Small intestine (tissue), 7 donors: ENCODE data around the gene SPC24. TPM values are rescaled to one million over a fixed set of nuclear protein-coding genes. Genes with fewer than 3 reads are reported as not detected.

Experiments used
- DNase-seq, 2 donors: peaks; one replicate each; pipeline versions ENCODE4 v3.0.0 to v3.0.0-alpha.2; 2013
- FAIRE-seq: peaks from 2 replicates; lab custom pipeline; 2012; peaks lifted over from hg19 to GRCh38; lab: Jason Lieb, UNC
- H3K27ac ChIP-seq, 3 donors: one replicate each; pipeline ENCODE4 v1.5.1; 2013; ENCODE audit warnings: low read length in 2 of 3, mild to moderate bottlenecking in 2 of 3, control low read depth in 1 of 3, inconsistent platforms in 1 of 3, low read depth in 1 of 3, moderate library complexity in 1 of 3
- H3K27me3 ChIP-seq, 3 donors: one replicate each; pipeline ENCODE4 v1.6.1; 2013; ENCODE audit warnings: low read length in 3 of 3, inconsistent platforms in 1 of 3; ENCODE audit not compliant: control insufficient read depth in 3 of 3, insufficient read depth in 3 of 3
- H3K36me3 ChIP-seq, 3 donors: one replicate each; pipeline ENCODE4 v1.6.1; 2013; ENCODE audit warnings: low read length in 3 of 3, inconsistent platforms in 1 of 3, low read depth in 1 of 3, mild to moderate bottlenecking in 1 of 3, moderate library complexity in 1 of 3; ENCODE audit not compliant: control insufficient read depth in 3 of 3, insufficient read depth in 2 of 3
- H3K4me1 ChIP-seq, 3 donors: one replicate each; pipeline ENCODE4 v1.6.1; 2013; ENCODE audit warnings: low read length in 2 of 3, inconsistent platforms in 1 of 3, low read depth in 1 of 3, mild to moderate bottlenecking in 1 of 3, moderate library complexity in 1 of 3; ENCODE audit not compliant: control insufficient read depth in 3 of 3, insufficient read depth in 2 of 3
- H3K4me3 ChIP-seq, 3 donors: one replicate each; pipeline ENCODE4 v1.5.1; 2013; ENCODE audit warnings: low read length in 3 of 3, control low read depth in 1 of 3, inconsistent platforms in 1 of 3, low read depth in 1 of 3, mild to moderate bottlenecking in 1 of 3, moderate library complexity in 1 of 3
- H3K9me3 ChIP-seq, 2 donors: one replicate each; pipeline ENCODE4 v1.6.1; 2013; ENCODE audit warnings: low read depth in 1 of 2, low read length in 1 of 2; ENCODE audit not compliant: control insufficient read depth in 2 of 2, insufficient read depth in 1 of 2
- WGBS, 3 donors: extraction: QIAGEN DNeasy Blood & Tissue Kit; methylation state at CpG; one replicate each; pipeline ENCODE4 v1.1.7; 2013; 5-methylcytosine and 5-hydroxymethylcytosine counted together
- polyA plus RNA-seq, 4 donors: library from polyadenylated mRNA; stranded (reverse) in 3 of 4; unstranded in 1 of 4; fragments of 200-250 nt in 3 of 4; fragments of 120-200 nt in 1 of 4; gene quantifications; one replicate each; pipeline versions ENCODE4 v1.2.1 to v1.2.3, GENCODE V29; 2013
- donor health status: healthy with polysubstance abuse.
- donor health status: control.
- donor health status: control.
- donor health status: Bipolar disorder and iron deficiency.
- donor health status: healthy.

SPC24 gene
- polyA plus RNA-seq, 4 donors = 0.27 to 10.9 (median 4.2) TPM

DNA sequence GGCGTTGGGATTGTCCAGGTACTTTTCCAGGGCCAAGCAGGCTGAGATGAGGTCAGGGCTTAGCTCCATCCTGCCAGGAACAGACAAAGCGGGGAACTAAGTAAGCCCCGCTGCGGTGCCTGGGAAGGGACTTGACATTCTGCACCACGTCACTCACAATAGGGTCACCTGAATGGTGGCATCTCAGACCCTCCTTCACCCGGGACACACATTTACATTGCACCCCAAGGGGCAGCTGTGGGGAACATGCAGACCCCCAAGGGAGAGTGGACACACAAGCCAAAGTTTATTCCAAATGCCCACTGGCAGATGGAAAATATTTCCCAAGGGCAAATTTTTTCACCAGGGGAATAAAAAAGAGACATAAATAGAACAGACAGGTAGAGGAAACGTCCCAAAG lies 20.3 kb upstream of the SPC24 start:
- WGBS, 3 donors = 89 to 94% (median 90%) methylated on average over 7 of the region's 7 CpGs
- no peak for DNase-seq
- Histone ChIP-seq H3K4me3 (no peak overlapping the region), H3K4me1 (peaks cover 0 to 9% (median 0%) of the 10 kb centered on the region in 3 donors), H3K36me3 (peaks cover 0 to 78% (median 5%) of the 10 kb centered on the region in 3 donors), H3K27me3 (no peaks in the 10 kb centered on the region), H3K9me3 (no peaks in the 10 kb centered on the region), H3K27ac (no peak overlapping the region)
- no peak for FAIRE-seq

DNA sequence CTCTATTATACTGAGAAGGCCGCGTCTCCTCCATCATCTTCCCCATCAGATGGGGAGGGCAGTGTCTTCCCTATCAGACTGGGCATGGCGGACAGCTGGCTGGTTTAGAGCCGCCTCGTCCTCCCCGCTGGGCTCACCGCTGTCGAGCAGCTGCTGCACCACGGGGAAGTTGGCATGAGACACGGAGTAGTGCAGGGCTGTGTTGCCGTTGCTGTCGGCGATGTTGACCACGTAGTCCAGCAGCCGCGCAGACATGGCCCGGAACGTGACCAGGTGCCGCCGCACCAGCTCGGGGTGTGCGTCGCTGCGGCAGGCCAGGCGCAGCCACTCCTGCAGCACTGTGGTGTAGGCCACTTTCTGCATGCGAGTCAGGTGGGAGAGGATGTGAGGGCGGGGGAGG lies 18.8 kb upstream of the SPC24 start:
- no peak overlapping the region for H3K4me3 ChIP-seq
- H3K27me3 ChIP-seq = no peaks in the 10 kb centered on the region
- H3K36me3 ChIP-seq = peaks cover 0 to 83% (median 5%) of the 10 kb centered on the region in 3 donors
- no peak for FAIRE-seq
- H3K4me1 ChIP-seq = no peaks in the 10 kb centered on the region
- DNase-seq = no peak
- H3K27ac ChIP-seq = no peak overlapping the region
- WGBS, 3 donors = 95 to 96% (median 95%) methylated on average over 27 of the region's 27 CpGs
- no peaks in the 10 kb centered on the region for H3K9me3 ChIP-seq

DNA sequence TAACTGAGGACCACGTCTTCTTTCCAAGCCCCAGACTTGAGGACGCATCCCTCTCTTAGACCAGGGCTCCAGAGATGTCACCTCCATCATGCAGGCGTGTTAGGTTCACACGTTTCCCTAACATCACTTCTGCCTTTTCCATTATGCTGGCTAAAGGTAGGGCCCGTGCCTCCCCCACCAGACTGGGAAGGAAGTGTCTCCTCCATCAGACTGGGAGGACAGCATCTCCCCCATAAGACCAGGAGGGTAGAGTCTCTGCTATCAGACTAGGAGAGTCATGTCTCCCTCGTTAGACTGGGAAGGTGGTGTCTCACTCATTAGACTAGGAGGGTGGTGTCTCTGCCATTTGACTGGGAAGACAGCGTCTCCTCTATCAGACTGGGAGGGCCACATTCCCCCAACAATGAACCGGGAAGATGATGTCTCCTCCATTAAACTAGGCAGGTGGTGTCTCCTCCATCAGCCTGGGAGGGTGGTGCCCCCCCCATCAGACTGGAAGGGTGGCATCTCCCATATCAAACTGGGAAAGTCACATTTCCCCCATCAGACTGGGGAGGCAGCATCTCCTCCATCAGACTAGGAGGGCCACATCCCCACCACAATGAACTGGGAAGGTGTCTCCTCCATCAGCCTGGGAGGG lies 18.1 kb upstream of the SPC24 start:
- Histone ChIP-seq H3K9me3 (no peaks in the 10 kb centered on the region), H3K27ac (no peak overlapping the region), H3K4me3 (no peak overlapping the region), H3K27me3 (no peaks in the 10 kb centered on the region), H3K36me3 (peaks cover 0 to 82% (median 5%) of the 10 kb centered on the region in 3 donors), H3K4me1 (no peaks in the 10 kb centered on the region)
- FAIRE-seq (no peak), DNase-seq (no peak)
- WGBS, 3 donors = 77 to 80% (median 79%) methylated on average over 8 of the region's 8 CpGs

DNA sequence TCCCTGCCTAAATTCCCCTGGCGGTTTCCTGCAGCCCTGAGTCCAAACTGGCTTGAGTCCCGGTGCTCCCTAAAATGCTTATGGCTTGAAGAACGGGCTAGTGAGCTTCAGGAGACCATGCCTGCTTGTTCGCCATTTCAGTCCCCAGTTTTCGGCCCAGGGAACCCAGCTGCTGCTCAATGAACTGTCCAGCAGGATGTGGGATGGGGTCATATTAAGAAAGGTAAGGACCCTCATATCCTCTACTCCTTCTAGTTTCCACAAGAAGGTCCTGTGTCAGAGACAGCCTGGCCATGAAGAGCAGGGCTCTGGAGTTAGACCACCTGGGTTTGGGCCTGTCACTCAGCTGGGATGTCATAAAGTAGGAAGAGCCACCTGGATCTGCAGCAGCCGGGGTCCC lies 17.0 kb upstream of the SPC24 start:
- 86 to 91% (median 91%) methylated on average over 6 of the region's 6 CpGs for whole genome bisulfite sequencing, 3 donors
- H3K27ac ChIP-seq = no peak overlapping the region
- H3K4me1 ChIP-seq = no peaks in the 10 kb centered on the region
- FAIRE-seq = no peak
- peaks cover 0 to 83% (median 5%) of the 10 kb centered on the region in 3 donors for H3K36me3 ChIP-seq
- H3K4me3 ChIP-seq = no peak overlapping the region
- DNase-seq = no peak
- no peaks in the 10 kb centered on the region for H3K27me3 ChIP-seq
- no peaks in the 10 kb centered on the region for H3K9me3 ChIP-seq

DNA sequence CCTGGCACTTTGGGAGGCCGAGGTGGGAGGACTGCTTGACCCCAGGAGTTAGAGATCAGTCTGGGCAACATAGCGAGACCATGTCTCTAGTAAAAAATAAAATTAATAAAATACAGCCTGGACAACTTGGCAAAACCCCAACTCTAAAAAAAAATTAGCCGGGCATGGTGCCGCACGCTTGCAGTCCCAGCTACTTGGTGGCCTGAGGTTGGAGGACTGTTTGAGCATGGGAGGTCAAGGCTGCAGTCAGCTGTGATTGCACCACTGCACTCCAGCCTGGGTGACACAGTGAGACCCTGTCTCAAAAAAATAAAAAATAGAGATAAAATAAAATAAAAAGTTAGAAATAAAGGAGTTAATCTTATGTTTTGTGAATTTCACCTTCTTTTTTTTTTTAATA lies 15.6 kb upstream of the SPC24 start:
- FAIRE-seq = no peak
- no peak overlapping the region for H3K4me3 ChIP-seq
- no peaks in the 10 kb centered on the region for H3K27me3 ChIP-seq
- no peak overlapping the region for H3K27ac ChIP-seq
- peaks cover 0 to 78% (median 2%) of the 10 kb centered on the region in 3 donors for H3K36me3 ChIP-seq
- H3K4me1 ChIP-seq = no peaks in the 10 kb centered on the region
- H3K9me3 ChIP-seq = no peaks in the 10 kb centered on the region
- WGBS, 3 donors = 79 to 91% (median 90%) methylated on average over 5 of the region's 5 CpGs
- no peak for DNase-seq

DNA sequence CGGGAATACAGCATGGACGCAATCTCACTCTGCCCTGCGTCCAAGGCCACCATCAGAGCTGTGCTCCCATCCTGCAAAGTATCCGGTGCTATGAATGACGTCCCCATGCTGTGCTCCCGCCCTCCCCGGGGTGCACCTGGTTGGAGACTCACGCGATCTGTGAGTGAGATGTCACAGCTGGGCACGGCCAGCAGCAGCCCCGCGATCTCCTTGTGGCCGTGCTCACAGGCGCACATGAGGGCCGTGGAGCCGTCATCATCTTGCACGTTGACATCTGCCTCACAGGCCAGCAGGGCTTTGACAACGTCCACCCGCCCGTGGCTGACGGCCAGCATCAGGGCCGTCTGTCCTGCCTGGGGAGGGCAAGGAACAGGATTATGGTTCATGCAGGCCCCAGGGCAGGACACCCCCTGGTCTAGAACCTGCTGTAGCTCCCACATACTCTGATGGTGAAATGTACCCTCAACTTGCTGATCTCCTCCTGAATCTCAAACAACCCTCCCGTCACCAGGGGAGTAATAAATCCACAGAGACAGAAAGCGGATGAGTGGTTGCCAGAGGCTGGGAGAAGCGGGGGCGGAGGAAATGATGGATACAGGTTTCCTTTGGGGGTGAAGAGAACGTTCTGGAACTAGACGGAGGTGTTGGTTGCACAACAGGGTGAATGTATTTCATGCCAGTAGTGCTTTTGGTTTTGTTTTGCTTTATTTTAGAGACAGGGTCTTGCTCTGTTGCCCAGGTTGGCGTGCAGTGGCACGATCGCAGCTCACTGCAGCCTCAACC lies 14.5 kb upstream of the SPC24 start:
- Histone ChIP-seq H3K36me3 (peaks cover 0 to 79% (median 2%) of the 10 kb centered on the region in 3 donors), H3K27me3 (no peaks in the 10 kb centered on the region), H3K4me1 (no peaks in the 10 kb centered on the region), H3K4me3 (no peak overlapping the region), H3K9me3 (no peaks in the 10 kb centered on the region), H3K27ac (no peak overlapping the region)
- no peak for DNase-seq
- 88 to 93% (median 91%) methylated on average over 31 of the region's 31 CpGs for WGBS, 3 donors
- FAIRE-seq = no peak

DNA sequence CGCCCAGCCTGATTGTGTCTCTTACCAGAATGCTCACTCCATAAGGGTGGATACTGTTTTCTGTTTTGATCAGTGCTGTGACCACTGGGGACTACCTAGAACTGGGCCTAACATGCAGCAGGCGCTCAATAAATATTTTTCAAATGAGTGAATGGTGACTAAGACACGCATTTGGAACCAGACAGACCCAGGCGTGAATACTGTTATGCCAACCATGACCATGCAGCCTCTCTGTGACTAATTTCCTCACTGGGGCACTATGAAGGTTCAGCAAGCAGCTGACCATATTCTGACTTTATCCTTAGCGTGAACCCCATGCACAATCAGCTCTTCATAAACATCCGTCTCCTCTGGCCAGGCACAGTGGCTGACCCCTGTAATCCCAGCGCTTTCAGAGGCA lies 13.0 kb upstream of the SPC24 start:
- Histone ChIP-seq H3K27me3 (no peaks in the 10 kb centered on the region), H3K4me1 (no peaks in the 10 kb centered on the region), H3K9me3 (no peaks in the 10 kb centered on the region), H3K27ac (peak overlapping the region in 1 of 3 donors; percentile 46), H3K36me3 (peaks cover 0 to 72% (median 3%) of the 10 kb centered on the region in 3 donors), H3K4me3 (no peak overlapping the region)
- 84 to 95% (median 93%) methylated on average over 7 of the region's 7 CpGs for WGBS, 3 donors
- FAIRE-seq = no peak
- no peak for DNase-seq

DNA sequence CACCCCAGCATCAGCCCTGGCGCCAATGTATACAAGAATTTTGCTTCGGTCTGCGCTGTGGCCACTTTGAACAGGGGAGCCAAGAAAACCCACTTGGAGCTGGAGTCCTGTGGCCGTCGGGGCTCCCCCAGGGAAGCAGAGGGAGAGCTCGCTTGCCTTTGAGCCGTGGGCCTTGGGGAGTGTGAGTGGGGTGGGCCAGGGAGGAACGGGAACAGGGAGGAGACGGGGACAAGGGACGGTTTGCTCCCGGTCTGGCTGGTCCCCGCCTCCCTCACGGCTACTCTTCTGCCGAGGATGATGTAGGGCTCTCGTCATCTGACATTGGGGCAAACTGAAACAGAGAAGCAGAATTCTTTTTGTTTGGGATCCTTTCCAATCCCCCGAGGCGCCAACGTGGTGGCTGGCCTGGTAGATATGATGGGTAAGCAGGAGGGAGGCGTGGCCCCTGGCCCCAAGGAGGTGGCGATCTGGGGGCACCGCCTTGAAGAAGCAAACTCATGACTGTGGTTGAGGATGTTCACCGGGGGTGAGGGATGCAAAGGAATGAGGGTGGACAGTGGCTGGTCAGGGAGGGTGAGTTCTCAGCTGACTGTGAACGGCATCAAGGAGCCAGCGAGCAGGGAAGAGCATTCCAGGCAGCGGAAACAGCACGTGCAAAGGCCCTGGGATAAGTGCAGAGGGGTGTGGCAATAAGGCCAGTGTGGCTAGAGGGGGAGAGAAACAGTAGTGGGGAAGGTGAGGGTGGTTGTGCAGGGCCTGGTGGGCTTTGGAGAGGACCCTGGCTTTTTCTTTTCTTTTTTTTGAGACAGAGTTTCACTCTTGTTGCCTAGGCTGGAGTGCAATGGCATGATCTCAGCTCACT lies 10.9 kb upstream of the SPC24 start:
- Histone ChIP-seq H3K27ac (peak overlapping the region in 2 of 3 donors; percentile 41 to 53), H3K9me3 (no peaks in the 10 kb centered on the region), H3K4me3 (no peak overlapping the region), H3K4me1 (no peaks in the 10 kb centered on the region), H3K36me3 (peaks cover 0 to 62% (median 2%) of the 10 kb centered on the region in 3 donors), H3K27me3 (no peaks in the 10 kb centered on the region)
- 66 to 85% (median 82%) methylated on average over 26 of the region's 26 CpGs for WGBS, 3 donors
- no peak for FAIRE-seq
- DNase-seq = no peak
